Midbrain (tissue), 1 donor: ENCODE results near the gene PLPP7.
"Not testable (repeated sequence)": the region's sequence is repeated elsewhere in the genome, so short reads cannot be mapped to it uniquely, and the experiment has no call there.

ENCODE experiments used
- DNase-seq: peaks from one replicate; lab custom pipeline; 2025; lab: John Stamatoyannopoulos, UW

PLPP7 gene

GRCh38 chr9:131289301-131290035 lies at the start of gene PLPP7:
PLPP7 (plus strand) TSS chr9:131289723; CDS start chr9:131289998, 275 bp downstream.
- peak; percentile 92 for DNase-seq

- no peak for DNase-seq
Observed at GRCh38 chr9:131240047-131240921, 49.2 kb upstream of the PLPP7 start.

DNA sequence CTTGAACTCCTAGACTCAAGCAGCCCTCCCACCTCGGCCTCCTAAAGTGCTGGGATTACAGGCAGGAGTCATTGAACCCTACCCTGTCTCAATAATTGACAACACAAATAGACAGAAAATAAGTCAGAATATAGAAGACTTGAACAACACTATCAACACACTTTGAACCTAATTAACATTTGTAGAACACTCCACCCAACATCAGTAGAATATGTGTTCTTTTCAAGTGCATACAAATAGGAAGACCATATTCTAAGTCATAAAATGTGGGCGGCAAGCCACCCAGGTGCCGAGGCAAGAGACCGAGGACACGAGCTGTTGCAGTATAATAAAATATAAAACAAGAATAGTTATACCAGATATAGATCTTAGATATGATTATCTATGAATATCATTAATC lies 45.2 kb upstream of the PLPP7 start:
- not testable (repeated sequence) for DNase-seq

- DNase-seq: no peak
Observed at GRCh38 chr9:131246618-131247017, 42.9 kb upstream of the PLPP7 start.

GRCh38 chr9:131252120-131252519 lies 37.4 kb upstream of the PLPP7 start:
- DNase-seq: no peak

- peak; percentile 33 for DNase-seq
Observed at GRCh38 chr9:131253891-131254491, 35.5 kb upstream of the PLPP7 start.

DNA sequence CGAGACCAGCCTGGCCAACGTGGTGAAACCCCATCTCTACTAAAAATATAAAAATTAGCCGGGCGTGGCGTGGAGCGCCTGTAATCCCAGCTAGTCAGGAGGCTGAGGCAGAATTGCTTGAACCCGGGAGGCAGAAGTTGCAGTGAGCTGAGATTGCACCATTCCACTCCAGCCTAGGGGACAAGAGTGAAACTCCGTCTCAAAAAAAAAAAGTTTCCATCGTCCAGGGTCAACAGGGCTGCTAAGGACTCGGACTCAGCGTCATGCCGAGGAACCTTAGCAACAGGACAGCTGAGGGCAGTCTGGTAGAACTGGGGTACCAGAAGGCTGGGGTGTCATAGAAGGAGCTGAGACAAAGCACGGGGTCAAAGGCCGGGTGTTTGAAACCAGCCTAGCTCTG lies 34.9 kb upstream of the PLPP7 start:
- no peak for DNase-seq

DNA sequence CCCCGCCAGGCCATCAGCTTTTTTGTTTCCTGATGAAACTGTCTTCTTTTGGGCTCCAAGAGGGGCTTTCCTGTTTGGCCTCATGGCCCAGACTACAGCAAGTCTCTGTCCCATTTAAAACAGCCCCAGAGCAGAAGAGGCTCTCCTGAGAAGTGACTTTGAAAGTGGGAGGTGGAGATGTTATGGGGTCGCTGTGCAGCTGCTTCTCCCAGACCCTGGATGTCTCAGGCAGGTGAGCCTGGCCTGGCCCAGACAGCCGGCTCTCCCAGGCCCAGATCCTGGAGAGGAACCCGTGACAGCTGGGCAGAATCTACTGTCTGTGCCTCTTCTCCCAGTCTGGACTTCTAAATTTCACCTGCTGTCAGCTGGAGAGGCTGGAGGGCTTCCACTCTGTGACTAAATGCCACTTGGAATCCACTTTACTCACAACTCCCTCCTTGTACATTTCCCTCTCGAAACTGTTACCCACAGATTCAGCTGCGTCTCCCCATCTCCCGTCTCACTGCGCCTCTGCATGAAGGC lies 33.8 kb upstream of the PLPP7 start:
- no peak for DNase-seq

GRCh38 chr9:131257266-131258025 lies 32.1 kb upstream of the PLPP7 start:
- DNase-seq: no peak

DNA sequence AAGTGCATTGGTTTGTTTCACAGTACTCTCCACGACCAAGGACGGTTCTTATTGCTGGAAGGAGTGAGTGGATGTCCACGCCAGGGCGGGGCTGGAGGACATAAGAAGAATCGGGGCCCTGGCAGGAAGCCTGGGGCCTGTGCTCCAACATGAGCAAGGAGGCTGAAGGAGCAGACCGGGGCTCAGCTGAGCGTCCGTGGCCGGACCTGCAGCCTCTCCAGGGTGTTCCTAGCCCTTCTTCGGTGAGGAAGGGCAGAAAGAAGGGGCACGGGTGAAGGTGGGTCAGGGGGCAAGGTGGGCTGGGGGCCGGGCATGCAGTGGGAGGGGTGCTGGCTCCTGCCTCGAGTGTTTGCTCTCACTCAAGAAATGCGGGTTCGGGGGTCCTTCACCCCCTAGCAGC lies 31.3 kb upstream of the PLPP7 start:
- no peak for DNase-seq

DNA sequence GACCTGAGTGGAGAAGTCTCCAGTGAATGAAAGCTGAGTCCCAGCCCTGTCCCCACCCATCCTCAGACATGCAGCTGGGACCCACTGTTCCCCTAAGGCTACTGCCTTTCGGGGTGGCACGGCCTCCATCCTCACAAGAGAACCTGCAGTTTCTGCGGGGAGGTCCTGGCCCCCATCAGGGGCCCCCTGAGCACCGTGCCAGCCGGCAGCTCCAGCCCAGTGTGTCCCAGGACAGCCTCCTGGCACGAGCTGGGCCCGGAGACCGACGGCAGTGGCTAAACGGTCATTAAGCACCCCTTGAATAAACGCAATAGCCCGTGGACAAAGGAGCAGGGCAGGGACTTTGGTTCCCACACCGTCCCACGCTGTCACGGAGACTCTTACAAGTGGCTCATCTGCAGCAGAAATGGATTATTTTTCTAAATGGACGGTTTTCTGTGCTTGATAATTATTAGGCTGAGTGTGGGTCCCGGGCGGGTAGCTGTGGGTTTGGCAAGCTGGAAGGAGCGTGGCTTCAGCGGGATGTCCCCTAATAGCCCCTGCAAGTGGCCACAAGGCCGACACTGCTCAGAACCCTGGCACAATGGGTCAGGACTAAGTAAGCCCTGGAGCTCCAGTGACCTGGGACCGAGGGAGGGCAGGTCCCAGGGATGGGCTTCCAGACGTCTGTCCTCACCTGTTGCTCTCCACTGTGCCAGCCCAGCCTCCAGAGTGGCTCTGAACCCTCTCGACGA lies 30.7 kb upstream of the PLPP7 start:
- DNase-seq: no peak

- DNase-seq: no peak
Observed at GRCh38 chr9:131259432-131259898, 30.1 kb upstream of the PLPP7 start.

DNA sequence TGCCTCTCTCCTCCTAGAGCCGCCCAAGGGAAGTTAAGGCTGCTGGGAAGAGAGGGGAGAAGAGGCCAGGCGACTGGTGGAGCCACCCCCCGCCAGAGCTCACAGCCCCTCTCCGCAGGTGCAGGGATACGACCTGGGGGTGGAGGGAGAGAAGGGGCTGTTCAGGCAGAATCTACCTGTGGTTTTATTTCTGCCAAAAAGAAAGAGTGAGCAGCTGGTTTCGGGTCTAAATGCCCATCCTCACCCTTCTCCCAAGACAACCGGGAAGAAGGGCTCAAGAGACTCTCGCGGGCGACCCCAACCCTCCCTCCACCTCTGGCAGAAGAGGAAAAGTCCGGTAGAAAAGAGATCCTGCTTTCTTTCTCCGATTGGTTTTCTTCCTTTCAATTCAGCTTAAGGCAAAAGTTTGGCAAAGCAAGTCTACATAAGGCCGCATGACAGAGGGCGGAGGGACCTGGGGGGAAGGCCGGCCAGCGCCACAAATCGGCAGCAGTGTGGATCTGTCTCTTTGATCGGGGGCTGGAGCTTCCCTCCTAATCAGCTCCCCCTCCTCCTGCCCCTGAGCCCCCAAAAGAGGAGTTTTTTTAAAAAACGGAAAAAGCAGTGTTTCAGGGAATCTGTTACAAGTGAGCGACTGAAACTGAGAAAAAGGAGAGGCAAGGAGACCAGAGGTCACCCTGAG lies 29.5 kb upstream of the PLPP7 start:
- DNase-seq: no peak

- DNase-seq: no peak
Observed at GRCh38 chr9:131260751-131261452, 28.6 kb upstream of the PLPP7 start.

DNA sequence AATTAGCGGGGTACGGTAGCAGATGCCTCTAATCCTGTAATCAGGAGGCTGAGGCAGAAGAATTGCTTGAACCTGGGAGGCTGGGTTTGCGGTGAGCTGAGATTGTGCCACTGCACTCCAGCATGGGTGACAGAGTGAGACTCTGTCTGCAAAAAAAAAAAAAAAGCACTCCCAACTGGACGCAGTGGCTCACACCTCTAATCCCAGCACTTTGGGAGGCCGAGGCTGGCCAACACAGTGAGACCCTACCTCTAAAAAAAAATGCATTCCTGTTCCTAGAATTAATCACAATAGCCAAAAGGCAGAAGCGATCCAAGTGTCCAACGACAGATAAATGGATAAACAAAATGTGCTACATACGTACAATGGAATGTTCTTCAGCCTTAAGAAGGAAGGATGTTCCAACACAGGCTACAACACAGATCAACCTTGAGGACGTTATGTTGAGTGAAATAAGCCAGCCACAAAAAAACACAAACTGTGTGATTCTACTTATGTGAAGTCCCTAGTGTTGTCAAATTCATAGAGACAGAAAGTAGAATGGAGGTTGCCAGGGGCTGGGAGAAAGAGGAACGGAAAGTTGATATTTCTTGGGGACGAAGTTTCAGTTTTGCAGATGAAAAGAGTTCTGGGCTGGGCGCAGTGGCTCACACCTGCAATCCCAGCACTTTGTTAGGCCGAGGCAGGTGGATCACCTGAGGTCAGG lies 27.0 kb upstream of the PLPP7 start:
- no peak for DNase-seq

DNA sequence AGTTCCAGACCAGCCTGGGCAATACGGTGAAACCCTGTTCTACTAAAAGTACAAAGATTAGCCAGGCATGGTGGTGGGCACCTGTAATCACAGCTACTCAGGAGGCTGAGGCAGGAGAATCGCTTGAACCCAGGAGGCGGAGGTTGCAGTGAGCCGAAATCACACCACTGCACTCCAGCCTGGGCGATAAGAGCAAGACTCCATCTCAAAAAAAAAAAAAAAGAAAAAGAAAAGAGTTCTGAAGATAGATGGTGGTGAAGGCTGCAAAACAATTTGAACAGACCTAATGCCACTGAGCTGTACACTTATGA lies 26.5 kb upstream of the PLPP7 start:
- DNase-seq: not testable (repeated sequence)

DNA sequence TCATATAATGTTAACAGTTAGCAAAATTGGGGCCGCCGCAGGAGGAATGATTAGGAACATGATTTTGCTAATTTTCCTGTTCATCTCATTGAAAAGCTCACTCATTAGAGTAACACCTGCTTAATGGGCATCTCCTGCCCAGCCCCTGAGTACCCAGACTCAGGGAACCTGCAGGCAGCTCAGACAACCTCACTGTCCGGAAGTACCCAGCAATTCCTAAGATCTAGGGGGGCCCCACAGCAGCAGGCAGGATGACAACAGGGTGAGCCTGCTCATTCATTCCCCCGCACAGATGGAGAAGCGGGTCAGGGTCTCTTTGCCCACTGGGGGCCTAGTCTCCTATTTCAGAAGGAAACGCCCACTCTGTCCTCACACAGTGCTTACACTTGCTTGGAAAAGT lies 25.8 kb upstream of the PLPP7 start:
- DNase-seq: no peak

GRCh38 chr9:131264231-131264630 lies 25.3 kb upstream of the PLPP7 start:
- DNase-seq: no peak
